MV-4-11 (cell line): Measurements from ENCODE around the gene TXNDC5.
"Not testable (repeated sequence)": the region's sequence is repeated elsewhere in the genome, so short reads cannot be mapped to it uniquely, and the experiment has no call there.

Experiments used
- DNase-seq: peaks from one replicate; lab custom pipeline; 2025; lab: John Stamatoyannopoulos, UW

The TXNDC5 gene

DNA sequence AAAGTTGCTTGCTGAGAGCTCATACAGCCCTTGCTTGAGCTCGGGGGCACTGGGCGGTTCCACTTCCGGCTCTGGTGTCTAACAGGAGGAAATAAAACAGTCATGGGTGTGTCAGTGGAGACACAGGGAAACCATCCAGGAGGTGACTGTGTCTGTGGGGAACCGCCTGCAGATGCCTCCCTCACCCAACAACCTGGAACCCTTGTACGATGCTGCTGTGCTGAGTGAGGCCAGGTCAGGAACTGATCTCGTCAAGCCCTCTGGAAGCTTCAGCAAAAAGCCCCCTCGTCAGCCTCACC is 15.5 kb downstream of the TXNDC5 start:
- no peak for DNase-seq

DNA sequence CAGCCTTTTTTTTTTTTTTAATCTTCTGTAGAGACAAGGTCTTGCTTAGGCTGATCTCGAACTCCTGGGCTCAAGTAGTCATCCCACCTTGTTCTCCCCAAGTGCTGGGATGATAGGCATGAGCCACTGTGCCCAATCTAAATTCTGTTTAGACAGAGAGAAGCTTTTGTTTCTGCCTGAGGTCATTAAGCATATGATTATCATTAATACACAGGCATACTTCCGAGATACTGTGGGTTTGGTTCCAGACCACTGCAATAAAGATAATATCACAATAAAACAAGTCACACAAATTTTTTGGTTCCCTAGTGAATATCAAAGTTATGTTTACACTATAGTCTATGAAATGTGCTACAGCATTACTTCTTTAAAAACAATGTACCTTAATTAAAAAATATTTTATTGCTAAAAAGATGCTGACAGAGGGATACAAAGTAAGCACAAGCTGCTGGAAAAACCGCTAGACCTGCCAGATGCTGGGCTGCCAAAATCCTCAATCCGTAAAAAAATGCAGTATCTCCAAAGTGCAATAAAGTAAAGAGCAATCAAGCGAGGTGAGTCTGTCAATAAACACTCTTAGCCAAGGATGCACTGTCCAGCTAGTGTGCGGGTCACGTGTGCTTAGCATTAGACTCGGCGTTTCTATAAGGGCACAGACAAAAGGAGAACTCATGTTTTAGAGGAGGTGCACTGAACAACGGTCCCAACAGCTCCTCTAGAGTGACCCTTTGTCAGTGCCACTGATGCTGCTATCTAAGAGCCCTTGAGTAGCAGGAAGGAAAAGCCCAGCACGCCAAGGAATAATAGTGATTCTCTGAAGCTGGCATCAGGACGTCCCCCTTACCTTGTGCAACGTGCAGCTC is 16.1 kb downstream of the TXNDC5 start:
- no peak for DNase-seq

- no peak for DNase-seq
Observed at GRCh38 chr6:7893342-7893741, 17.2 kb downstream of the TXNDC5 start.

- DNase-seq, result not testable (repeated sequence)
Observed at GRCh38 chr6:7892367-7892766, 18.2 kb downstream of the TXNDC5 start.

- DNase-seq, result no peak
Observed at GRCh38 chr6:7891078-7891872, 19.3 kb downstream of the TXNDC5 start.

GRCh38 chr6:7888587-7889357 is 21.8 kb downstream of the TXNDC5 start:
- no peak for DNase-seq

GRCh38 chr6:7887278-7887991 is 23.2 kb downstream of the TXNDC5 start:
- DNase-seq, result no peak

- DNase-seq, result no peak
Observed at GRCh38 chr6:7886132-7886531, 24.5 kb downstream of the TXNDC5 start.

DNA sequence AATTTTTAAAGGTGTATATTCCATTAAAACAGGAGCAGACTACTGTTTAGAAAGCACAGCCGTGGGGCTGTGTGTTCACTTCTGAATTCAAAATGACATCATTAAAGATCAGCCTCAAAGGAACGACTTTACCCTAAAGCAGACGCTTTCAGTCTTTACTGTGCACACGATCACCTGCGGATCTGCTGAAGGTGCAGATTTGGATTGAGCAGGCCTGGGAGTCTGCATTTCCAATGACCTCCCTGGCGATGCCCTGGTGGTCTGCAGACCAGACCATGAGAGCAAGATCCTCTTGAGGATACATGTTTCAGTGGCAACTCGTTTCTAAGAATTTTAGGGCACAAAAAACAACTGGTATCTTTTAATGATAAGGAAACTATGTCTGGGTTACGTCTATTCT is 27.2 kb downstream of the TXNDC5 start:
- no peak for DNase-seq

- DNase-seq, result no peak
Observed at GRCh38 chr6:7882505-7883257, 27.9 kb downstream of the TXNDC5 start.

DNA sequence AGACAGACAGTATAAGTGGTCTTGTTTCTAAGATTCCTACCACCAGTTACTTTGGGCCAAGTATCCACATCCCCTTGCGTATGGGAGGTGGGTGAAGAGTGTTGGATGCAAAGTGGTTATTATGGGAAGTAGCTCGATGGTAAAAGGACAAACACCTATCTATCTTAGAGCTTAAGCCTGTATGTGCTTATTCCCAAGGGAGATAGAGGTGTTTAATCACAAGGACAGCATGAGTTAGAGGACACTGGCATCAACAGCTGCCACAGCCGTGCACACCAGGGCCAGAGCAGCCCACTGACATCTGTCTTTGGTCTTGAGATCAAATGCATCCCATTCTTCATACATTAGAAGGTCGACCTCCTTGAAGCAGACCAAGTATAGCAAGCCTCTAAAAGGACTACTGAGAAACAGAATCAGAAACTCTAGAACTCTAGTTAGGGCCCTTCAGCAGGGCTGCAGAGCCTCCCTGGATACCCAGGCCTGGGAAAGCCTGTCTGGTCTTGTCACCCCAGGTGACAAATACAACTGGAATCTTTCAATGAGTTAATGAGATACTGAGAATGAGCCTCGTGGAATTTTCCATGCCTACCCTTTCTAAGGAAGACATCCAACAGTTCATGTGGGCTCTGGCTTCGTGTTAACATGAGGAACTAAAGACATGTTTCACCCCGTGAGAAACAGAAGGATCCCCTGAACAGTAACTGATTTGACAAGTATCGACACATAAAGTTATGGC is 28.7 kb downstream of the TXNDC5 start:
- DNase-seq, result no peak

DNA sequence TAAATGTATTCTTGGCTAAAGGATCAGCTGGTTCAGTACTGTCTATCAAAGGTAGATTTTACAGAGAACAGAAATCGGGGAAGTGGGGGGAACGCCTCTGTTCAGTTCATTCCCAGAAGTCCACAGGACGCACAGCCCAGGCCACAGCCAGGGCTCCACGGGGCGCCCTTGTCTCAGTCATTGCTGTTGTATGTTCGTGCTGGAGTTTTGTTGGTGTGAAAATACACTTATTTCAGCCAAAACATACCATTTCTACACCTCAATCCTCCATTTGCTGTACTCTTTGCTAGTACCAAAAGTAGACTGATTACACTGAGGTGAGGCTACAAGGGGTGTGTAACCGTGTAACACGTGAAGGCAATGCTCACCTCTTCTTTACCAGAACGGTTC is 29.9 kb downstream of the TXNDC5 start:
- no peak for DNase-seq

- DNase-seq, result no peak
Observed at GRCh38 chr6:7879980-7880717, 30.4 kb downstream of the TXNDC5 start.

- DNase-seq, result no peak
Observed at GRCh38 chr6:7879579-7879978, 31.0 kb downstream of the TXNDC5 start.

DNA sequence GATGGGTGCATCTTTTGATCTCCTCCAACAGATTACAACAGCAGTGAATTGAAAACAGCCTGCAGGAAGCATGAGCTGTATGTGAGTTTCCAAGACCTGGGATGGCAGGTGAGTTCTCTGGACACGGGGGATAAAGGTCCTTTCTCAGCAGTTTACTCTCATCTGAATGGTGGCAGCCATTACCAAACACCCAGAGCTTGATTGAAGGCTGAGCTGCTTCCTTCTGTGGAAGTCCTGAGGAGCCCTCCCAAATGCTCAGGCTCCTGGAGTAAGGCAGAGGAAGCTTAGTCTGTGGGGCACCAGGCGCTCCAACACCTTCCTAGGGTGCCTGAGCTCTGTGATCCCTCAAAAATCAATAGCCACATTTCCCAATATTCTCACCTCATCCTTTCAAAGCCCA is 31.5 kb downstream of the TXNDC5 start:
- no peak for DNase-seq

- DNase-seq, result no peak
Observed at GRCh38 chr6:7878401-7878964, 32.1 kb downstream of the TXNDC5 start.

GRCh38 chr6:7868926-7869325 is 41.7 kb downstream of the TXNDC5 start:
- DNase-seq, result no peak

- DNase-seq, result no peak
Observed at GRCh38 chr6:7866526-7866925, 44.1 kb downstream of the TXNDC5 start.

- no peak for DNase-seq
Observed at GRCh38 chr6:7865781-7866180, 44.8 kb downstream of the TXNDC5 start.

DNA sequence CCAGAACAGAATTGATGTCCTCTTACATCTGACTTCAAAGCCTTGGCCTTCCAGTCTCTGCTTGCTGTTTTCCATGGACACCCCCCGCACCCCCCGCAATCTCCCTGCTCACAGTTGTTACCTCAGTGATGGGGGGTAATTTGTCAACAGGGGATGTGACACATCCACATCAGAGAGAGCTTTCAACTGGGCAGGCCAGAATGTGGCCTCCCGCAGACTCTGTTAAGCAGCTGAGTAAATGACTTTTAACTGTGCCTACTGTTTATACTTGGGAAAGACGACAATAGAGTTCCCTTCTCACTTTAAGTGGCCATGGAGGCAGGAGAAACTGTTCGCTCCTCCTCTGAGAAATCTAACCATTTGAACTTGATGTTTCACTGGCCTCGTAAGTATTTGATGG is 51.0 kb downstream of the TXNDC5 start:
- no peak for DNase-seq
